Measurements from ENCODE around the gene CHKB. TPM values are rescaled to one million over a fixed set of nuclear protein-coding genes. Genes with fewer than 3 reads are reported as not detected.

CHKB gene
- polyA plus RNA-seq, 3 donors, result 62.8 to 82.6 (median 82.5) TPM

GRCh38 chr22:50600967-50601668 lies 18.5 kb upstream of the CHKB start:
- no peak for DNase-seq (ENCODE audit: low read depth in 3 of 3, low spot score in 2 of 3)

DNA sequence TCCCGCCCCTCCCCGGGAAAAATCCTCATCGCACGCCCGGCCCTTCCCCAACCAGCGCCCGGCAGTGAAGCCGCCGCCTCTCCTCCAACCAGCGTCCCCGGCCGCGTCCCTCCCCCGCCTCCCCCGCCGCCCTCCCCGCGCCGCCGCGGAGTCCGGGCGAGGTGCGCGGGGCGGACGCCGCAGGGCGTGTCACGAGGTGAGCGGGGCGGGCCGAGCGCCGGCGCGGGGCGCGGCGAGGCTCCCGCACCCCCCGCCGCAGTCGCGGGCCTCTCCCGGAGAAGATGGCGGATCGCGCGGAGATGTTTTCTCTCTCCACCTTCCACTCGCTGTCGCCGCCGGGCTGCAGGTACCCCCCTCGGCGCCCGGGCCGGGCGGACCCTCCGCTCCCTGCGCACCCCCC lies 17.9 kb upstream of the CHKB start, which contains the start of gene MAPK8IP2:
TSS of gene MAPK8IP2 (plus strand) at position 256 of the 400 bp plus-strand sequence. CDS start at position 282, 26 bp downstream.
- no peak for DNase-seq (ENCODE audit: low read depth in 3 of 3, low spot score in 2 of 3)

DNA sequence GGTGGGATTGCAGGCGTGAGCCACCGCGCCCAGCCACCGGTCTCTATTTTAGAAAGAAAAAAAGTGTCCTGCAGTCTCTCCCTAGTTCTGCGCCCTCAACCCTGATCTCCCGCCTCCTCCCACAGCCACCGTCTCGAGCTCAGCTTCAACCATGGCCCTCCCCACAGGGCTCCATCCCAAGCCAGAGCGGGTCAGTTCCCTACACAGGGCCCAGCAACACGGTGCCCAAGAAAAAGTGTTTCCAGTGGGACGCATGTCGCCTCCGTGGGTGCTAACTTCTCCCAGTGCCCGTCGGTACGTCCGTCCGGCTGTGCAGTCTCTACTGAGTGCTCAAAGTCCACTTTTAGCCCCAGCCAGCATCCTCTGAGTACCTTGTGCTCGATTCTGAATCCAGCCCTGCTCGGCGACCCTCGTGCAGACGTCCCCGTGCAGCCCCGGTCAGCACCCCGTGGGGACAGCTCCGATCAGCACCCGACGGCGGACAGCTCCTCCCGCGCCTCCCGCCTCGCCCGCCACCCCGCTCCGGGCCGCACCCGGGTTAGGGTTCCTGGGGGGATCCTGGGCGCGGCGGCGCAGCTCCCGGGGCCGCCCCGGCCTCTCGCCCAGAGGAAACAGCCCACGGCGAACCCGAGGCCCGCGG lies 17.3 kb upstream of the CHKB start:
- DNase-seq (ENCODE audit: low read depth in 3 of 3, low spot score in 2 of 3), result no peak

DNA sequence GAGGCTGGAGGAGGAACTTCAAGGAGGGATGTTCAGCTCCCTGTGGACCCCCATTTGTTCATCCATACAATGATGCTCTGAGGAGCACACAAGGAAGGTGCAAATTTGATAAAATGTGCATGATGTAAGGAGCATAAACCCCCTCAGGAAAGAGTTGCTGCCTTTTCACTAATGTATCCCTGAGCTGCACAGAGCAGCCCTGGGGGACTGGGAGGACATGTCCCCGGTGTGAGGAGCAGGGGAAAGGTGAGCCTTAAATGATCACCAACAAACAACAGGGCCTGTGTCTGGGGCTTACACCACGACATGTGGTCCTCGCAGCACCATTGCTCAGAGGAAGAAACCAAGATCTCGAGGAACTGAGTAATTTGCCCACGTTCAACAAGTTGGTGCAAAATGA lies 14.4 kb upstream of the CHKB start:
- no peak for DNase-seq (ENCODE audit: low read depth in 3 of 3, low spot score in 2 of 3)

DNA sequence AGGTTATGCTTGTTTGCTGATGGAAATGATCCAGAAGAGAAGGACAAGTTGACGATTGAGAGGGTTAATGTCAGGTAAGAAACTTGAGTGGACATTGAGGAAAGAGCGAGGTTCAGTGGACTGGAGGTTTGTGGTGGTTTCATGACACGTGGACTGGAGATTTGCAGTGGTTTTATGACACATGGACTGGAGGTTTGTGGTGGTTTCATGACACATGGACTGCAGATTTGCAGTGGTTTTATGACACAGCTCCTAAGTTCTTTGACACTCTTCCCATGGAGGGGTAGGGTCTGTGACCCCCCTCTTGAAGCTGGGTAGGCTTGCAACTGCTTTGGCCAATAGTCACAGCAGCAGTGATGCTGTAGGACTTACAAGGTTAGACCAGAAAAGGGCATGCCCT lies 12.5 kb upstream of the CHKB start:
- no peak for DNase-seq (ENCODE audit: low read depth in 3 of 3, low spot score in 2 of 3)

DNA sequence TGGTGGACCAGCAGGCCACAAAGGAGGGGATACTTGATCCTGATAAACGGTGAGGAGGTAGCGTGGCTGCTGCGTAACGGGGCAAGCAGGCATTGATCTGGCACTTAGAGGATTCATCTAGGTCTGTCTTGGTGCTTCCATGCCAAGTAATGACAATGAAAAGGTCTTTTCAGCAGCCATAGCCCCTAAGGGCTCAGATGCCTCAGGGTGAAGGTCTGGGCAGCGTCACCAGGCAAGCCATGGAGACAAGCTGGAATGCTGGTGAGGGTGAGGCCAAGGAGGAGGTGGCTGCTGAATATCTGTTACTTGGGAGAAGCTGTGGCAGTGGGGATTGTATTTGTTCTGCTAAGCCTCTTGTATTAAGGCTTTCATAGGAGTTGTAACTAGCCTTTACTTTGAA lies 4.8 kb upstream of the CHKB start:
- no peak for DNase-seq (ENCODE audit: low read depth in 3 of 3, low spot score in 2 of 3)

- no peak for DNase-seq (ENCODE audit: low read depth in 3 of 3, low spot score in 2 of 3)
Observed at GRCh38 chr22:50586416-50586815, 3.8 kb upstream of the CHKB start.

DNA sequence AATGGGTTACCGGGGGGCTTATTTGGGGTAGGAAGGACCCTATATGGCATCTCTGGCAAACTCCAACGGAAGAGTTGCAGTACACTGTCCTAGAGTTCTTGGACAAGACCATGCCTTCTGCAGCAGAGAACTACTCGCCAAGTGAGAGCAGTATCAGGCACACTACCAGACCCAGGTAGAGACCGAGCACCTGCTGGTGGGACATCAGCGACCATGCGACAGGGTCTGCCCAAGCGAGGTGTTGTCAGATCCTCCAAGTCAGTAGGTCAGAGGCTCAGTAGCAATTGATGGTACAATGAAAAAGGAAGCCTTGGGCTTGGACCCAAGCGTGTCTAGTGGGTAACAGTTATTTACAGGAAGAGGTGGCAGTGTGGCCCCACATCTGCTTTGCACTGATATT lies 3.1 kb upstream of the CHKB start:
- no peak for DNase-seq (ENCODE audit: low read depth in 3 of 3, low spot score in 2 of 3)

GRCh38 chr22:50585238-50585637 lies 2.6 kb upstream of the CHKB start:
- no peak for DNase-seq (ENCODE audit: low read depth in 3 of 3, low spot score in 2 of 3)

- no peak for DNase-seq (ENCODE audit: low read depth in 3 of 3, low spot score in 2 of 3)
Observed at GRCh38 chr22:50584106-50585096, 1.8 kb upstream of the CHKB start.

- DNase-seq (ENCODE audit: low read depth in 3 of 3, low spot score in 2 of 3), result no peak
Observed at GRCh38 chr22:50583294-50583861, 729 bp upstream of the CHKB start.

GRCh38 chr22:50581950-50582492 lies 628 bp downstream of the CHKB start:
- DNase-seq (ENCODE audit: low read depth in 3 of 3, low spot score in 2 of 3), result no peak

DNA sequence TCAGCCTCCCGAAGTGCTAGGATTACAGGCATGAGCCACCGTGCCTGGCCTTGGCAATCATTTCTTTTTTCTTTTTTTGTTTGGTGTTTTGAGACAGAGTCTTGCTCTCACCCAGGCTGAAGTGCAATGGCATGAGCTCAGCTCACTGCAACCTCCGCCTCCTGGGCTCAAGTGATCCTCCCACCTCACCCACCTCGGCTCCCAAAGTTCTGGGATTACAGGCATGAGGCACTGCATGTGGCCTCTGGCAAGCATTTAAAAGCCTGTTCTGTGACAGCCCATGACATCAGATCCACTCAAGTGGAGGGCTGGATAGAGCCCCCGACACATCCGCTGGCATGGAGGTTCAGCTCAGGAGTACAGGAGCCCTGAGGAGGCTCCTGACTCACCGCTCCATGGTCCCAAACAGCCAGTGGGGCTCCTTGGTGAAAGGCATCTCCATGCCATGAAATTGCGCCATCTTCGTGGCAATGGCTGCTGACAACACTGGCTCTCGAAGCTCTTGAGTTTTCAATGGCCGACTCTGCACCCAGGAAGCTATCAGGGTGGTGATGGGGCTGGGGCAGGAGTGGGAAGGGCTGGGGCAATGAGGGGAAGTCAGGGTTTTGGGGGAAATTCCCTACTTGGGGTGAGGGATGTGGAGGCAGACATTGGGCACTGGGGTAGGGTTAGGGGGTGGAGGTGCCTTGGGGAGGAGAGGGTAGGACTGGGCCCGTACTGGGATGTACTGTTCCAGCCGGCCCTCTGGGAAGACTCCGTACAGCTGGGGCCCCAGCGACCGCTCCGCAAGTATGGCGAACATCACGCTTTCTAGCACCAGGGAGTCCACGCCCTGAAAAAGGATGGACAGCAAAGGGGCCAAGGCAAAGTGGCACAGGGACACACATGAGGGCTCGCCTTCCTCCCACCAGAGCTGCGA lies 1.4 kb downstream of the CHKB start:
- DNase-seq (ENCODE audit: low read depth in 3 of 3, low spot score in 2 of 3), result no peak

DNA sequence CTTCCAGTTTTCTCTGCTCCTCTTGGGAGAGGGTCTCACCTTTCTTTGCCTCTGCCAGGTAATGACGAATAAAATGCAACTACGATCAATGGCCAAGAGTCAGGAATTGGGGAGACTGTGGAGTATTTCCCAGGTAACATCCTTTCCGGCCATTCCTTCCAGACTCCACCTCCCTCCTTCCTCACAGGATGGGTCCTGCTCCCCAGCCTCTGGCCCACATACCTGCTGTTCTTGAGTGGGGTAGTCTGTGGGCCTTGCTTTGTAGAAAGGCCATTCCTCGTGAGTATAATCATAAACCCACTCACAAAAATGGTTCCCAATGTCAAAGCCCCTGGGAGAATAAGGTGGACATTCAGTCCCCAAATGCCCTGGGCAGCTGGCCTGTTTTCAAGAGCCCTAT lies 2.9 kb downstream of the CHKB start:
- no peak for DNase-seq (ENCODE audit: low read depth in 3 of 3, low spot score in 2 of 3)

GRCh38 chr22:50578776-50579310 lies 3.8 kb downstream of the CHKB start:
- no peak for DNase-seq (ENCODE audit: low read depth in 3 of 3, low spot score in 2 of 3)

DNA sequence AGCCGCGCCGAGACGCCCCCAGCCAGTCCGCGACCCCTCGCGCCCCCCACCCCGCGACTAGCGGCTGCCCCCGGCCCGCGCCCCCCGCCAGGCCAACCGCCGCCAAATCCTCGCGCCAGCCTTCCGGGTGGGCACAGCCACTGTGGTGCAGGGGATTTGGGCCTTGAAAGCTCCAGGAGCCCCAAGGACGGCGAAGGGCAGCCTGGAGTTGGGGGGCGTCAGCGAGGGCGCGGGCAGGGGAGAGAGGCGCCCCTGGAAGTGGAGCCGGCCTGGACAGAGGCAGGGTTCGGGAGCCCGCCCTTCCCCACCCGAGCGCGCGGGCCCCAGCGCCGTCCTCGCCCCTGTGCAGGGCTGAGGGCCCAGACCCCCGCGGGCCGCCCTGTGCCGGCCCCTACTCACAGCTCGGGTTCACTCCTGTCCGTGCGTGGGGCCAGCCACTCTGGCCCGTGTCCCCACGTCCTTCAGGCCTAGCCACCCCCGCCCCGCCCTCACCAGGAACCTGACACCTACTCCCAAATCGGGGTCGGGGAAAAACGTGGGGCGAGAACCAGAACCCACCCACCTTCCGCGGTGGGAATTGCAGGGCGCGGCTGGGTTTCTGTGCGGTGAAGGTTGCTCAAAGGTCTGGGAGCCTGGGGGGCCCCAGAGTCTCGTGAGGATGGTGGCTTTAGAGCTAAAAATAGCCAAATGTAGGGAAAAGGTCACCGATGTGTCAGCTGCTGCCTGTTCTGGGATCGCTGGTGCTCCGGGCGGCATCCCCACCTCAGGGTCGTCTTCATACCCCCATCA lies 4.5 kb downstream of the CHKB start, which contains the start of gene CPT1B:
TSS of gene CPT1B (minus strand) at position 441 of the 789 bp plus-strand sequence. CDS start 512 bp downstream, outside the sequence.
- no peak for DNase-seq (ENCODE audit: low read depth in 3 of 3, low spot score in 2 of 3)

DNA sequence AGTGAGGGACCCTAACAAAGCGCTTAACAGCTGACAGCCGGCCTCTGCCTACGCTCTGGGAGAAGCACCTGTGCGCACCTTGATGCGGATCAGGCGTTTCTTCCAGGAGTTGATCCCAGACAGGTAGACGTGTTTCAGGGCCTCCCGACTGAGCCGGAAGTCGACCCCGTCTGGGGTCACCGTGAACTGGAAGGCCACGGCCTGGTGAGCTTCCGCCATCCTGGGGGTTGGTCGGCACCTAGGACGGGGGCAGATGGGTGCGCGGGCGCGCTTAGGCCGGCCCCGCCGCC lies 5.0 kb downstream of the CHKB start:
- no peak for DNase-seq (ENCODE audit: low read depth in 3 of 3, low spot score in 2 of 3)

DNA sequence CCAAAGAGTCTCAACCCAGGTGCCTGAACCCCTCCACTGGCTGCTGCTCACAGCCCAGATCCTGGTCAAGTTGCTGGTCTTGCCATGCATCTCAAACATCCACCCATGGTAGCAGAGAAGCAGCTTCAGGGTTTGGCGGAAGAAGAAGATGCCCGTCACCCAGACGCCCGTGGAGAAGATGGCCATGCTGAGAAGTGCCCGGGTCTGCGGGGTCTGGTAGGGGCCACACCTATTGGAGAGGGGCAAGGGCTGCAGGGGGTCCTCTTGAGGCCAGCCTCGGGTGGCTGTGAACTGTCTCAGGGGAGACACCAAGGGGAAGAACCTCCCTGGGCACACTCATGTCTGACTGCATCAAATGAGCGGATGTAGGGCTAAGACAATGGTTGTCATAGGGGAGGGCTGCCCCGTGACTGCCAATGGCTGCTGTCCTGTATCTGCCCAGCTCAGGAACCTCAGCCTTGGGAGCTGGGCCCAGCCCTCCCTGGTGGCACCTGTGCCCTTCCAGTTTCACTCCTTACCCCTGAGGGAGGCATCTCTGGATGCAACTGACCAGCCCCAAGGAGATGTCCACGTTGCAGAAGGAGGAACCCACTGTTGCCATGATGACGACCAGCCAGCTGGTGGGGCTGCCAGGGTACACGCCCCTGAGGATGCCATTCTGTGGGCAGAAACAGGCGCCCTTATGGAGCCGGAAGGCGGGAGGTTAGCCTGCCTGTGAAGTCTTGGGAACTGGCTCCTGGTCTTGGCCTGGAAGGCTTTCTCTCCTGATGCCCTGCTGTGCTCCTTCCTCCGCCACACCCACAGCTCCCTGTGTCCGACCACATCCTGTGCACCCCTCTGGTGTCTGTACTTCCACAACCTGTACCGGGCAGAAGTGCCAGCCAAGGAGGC lies 5.6 kb downstream of the CHKB start:
- DNase-seq (ENCODE audit: low read depth in 3 of 3, low spot score in 2 of 3), result no peak
